ENCODE measurements around the gene CREM.
A peak's percentile ranks its signal among the peaks of the same experiment; 100 is the strongest.

CREM gene

DNA sequence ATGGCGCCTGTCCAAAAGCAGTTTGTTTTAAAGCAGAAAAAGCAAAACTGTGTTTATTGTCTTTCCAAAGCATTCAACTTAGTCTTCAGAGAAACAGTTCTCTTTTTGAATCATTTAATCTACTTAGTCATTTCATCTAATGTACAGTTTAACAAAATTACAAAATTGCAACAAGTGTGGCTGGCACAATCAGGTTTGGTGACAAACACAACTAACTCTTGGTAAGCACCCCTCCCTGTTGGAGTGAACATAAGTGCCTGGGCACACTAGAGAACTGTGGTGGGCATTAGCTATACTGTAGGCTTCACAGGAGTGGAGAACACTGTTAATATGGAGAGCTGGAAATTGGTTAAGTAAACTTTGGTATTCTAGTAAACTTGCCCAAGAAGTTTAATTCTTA is 6.9 kb downstream of the CREM start:
- no peak for DNase-seq

DNA sequence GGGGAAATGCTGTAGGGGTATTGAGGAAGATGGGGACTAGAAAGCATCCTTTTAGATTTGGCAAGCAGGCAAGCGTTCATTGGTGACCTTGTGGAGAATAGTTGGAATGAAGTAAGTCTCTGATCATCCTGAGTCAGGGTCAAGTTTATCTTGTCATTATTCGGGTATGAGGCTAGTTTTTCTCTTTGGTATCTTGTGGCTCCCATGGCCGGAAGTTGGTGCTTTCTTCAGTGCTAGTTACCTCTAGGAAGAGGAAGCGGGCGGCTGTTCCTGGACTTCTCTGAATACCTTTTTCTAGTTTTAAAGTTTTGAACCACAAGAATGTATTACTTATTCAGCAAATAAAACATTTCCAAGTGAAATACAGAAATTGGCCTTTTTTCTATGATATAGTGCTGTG is 9.2 kb downstream of the CREM start:
- no peak for DNase-seq

DNA sequence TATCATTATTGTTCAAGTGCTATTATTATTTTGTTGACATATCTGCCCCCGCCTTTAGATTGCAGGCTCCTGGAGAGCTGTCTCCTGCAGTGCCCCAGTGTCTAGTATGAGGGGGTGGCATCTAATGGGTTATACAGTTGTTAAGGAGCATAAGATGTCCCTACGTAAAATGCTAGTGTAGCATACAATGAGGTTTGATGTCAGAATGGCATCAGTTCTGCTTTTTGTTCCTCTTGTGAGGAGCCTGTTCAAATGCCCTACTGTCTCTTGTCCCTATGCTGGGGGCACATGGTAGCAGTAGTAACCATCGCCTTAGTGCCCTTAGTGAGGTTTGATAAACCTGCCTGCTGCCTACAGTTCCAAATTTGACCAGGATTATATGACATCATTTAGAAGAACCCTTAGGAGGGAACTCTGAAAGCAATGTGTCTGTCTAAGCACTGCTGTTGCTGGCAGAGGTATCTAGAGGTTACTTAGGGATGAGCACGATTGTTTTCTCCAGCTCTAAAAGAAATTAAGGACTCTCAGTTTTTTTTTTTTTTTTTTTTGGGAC is 9.7 kb downstream of the CREM start:
- DNase-seq, result no peak

DNA sequence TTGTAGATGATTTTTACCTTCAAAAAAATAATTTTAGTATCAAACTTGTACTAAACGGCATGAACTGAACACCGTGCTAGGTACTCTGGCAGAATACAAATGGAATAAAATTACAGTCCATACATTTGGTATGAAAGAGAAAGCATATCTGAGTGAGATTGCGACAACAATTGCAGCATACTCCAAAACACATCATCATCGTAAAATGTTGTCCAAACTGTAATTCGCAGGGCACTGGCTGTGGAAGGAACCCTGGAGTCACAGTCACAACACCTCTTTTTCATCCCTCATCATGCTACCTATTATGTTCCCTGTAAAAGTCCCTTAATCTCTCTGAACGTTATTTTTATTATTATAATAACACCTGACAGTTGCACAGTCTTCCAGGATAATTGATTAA is 13.5 kb downstream of the CREM start:
- DNase-seq, result no peak

DNA sequence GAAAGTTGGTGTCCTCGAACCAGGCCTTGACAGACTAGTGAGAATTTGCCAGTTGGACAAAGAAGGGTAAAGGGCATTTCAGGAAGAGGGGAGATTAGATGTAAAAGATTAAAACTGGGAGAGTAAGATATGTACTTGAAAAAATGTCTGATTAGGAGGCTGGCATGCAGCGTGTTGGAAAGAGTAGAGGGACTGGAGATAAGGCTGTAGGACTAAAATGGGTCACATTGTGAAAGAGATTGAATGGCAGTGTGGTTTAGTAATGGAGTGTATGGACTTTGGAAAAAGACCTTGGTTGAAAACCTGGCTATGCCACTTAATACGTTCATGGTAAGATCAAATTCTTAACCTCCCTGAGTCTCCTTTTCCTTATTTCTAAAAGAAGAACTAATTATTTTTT is 14.1 kb downstream of the CREM start:
- DNase-seq, result no peak

DNA sequence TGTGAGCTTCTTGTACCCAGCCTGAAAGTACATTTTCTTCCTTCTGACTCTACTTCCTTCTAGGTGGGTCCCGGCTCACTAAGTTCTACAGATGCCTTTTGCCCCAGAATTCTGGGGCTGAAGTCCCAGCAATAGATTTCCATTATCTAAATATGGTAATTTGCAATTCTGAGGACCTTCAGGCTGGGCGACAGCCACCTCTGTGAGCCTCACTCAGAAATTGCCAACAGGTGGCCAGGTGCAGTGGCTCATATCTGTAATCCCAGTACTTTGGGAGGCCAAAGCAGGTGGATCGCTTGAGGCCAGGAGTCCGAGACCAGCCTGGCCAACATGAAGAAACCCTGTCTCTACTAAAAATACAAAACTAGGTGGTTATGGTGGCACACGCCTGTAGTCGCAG is 23.7 kb downstream of the CREM start:
- DNase-seq, result no peak

DNA sequence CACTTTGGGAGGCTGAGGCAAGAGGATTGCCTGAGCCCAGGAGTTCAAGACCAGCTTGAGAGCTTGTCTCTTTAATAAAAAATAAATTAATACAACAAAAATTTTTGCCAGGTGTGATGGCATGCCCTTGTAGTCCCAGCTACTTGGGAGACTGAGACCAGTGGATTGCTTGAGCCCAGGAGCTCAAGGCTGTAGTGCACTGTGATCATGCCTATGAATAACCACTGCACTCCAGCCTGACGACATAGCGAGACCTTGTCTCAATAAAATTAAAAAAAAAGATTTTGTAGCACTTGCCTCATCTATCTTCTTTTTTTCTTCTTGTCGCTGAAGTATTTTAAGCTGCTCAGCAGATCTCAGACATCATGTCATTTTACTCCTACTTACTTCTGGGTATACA is 26.3 kb downstream of the CREM start:
- no peak for DNase-seq

DNA sequence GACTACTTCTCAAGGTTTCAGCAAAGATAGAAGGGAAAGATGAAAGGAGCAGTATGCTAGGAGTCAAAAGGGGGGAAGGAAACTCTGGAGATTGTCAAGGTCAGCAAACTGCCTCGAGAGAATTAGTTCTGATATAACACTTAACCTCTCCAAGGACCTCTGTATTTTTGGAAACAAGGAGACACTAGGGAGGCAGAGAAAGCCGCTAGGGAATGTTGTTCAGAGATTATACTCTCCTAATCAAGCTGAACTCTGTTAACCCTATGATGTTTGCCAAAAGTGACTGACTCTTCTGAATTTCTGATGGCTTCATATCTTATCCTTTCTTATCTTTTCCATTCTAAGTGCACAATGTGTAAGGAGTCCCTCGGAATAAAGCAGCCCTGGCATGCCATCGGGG is 27.1 kb downstream of the CREM start:
- no peak for DNase-seq

DNA sequence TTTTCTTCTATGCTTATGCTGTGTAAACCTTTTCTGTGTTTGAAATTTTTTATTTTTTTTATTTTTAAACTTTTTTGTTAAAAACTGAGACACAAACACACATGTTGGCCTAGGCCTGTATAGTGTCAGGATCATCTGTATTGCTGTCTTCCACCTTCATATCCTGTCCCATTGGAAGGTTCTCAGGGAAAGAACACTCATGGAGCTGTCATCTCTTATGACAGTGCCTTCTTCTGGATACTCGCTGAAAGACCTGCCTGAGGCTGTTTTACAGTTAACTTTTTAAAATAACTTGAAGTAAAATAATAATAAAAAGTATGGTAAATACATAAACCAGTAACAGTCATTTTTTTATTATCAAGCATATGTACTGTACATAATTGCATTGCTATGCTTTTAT is 34.1 kb downstream of the CREM start:
- DNase-seq, result no peak

DNA sequence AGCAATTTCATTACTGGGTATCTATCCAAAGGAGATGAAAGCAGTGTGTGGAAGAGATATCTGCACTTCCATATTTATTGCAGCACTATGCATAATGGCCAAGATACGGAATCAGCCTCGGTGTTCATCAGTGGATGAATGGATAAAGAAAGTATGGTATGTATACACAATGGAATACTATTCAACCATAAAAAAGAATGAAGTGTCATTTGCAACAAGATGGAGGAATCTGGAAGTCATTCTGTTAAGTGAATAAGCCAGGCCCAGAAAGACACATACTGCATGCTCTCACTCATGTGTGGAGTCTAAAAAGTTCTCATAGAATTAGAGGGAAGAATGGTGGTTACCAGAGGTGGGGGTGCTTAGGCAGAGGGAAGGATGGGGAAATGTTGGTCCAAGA is 35.3 kb downstream of the CREM start:
- no peak for DNase-seq

DNA sequence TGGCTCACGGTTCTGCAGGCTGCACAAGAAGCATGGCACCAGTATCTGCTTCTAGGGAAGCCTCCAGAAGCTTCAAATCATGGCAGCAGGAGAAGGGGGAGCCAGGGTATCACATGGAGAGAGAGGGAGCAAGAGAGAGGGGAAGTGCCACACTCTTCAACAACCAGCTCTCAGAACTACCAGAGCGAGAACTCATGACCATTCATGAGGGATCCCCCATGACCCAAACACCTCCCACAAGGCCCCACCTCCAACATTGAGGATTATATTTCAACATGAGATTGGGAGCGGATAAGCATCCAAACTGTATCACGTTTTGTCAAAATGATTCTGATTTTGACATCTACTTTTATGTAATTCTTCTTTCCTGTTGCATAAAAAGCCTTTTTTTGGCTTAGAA is 38.5 kb downstream of the CREM start:
- no peak for DNase-seq

DNA sequence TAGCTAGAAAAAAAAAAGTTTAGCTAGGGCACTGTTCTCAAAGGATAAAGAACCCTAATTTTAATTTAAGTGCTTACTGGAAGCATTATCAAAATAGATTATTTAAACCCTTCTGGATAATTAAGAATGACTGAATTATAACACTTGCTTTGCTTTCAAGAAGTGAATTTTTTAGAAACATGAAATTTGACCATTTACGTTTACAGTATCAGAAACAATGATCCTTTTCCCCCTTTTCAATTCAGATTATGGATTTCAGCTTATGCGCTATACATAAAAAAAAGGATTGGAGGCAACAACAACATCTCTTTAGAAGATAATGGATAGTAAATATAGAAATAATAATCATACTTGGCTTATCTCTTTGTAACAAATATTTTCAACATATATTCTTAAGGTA is 39.2 kb downstream of the CREM start:
- no peak for DNase-seq

DNA sequence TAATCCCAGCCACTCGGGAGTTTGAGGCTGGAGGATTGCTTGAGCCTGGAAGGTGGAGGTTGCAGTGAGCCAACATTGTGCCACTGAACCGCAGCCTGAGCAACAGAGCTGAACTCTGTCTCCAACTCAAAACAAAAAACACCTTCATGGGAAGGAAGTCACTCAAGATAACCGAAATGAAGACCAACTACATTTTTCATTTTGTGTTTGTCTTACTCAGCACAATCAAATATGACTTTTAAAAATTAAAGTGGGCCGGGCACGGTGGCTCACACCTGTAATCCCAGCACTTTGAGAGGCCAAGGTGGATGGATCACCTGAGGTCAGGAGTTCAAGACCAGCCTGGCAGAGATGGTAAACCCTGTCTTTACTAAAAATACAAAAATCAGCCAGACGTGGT is 40.0 kb downstream of the CREM start:
- DNase-seq, result no peak

DNA sequence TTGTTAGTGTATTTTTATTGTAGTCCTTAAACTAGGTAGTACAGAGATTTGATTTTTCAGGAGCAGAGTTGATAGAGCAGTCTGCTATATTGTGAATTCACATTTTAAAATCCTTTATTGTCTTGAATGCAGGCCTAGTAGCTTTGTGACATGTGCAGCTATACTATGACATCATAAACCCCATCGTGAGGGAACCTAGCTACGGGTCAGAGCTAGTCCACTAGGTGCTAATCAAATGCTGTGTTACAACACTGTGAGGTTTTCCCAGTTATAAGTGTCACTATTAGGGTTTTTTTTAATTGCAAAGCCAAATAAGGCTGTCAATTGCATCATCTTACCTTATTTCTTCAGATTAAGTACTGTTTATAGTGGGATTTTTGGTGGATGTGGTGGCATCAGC is 40.7 kb downstream of the CREM start:
- DNase-seq, result no peak

DNA sequence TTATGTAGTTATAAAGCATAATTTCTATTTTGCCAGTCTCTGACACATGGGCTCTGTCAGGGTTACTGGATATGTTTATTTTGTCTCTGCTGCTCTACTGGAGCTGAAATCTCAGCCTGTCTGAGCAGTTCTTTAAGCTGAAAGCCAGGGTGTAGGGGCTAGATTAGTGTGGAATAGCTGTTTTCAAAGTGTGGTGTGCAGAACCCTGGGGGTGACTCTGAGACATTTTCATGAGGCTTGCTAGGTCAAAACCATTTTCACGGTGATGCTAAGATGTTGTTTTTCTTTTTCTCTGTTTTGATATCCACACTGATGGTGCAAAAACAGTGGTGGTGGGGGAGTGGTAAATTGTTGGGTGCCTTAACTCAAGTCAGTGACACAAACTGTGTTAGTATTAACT is 45.5 kb downstream of the CREM start:
- DNase-seq, result no peak

DNA sequence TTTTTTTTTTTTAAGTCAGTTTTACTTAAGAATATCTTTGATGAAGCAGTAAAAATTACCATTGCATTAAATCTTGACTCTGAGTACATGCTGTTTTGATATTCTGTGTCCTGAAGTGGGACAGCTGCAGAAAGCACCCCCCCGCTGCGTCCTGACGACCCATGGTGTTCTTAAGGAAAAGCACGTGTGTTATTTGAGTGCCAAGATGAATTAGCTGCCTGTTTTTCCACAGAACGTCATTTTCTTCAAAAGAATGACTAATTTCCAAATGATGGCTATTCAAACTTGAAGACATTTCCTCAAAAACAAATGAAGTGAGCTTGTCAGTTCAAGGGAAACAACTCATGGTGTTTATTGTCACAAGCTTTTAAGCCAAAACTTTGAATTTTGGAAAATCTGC is 45.9 kb downstream of the CREM start:
- DNase-seq, result no peak

DNA sequence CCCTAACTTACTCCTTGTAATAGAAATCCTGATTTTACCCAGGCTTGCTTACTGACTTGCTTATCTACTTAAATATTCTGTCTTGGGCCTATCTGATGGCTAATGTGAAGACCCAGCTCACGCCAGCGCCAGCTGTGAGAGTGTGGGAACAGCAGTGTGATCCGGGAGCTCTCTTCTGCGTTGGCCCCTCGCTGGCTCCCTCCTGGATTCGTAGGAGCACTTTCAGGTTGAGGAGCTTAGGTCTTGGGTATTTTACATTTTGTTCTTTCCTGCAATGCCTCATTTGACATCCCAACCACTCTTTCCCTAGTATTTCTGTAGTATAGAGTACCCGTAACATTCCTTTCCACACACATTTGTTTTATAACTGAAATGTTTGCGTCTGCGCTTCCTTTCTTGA is 51.7 kb downstream of the CREM start:
- DNase-seq, result no peak

DNA sequence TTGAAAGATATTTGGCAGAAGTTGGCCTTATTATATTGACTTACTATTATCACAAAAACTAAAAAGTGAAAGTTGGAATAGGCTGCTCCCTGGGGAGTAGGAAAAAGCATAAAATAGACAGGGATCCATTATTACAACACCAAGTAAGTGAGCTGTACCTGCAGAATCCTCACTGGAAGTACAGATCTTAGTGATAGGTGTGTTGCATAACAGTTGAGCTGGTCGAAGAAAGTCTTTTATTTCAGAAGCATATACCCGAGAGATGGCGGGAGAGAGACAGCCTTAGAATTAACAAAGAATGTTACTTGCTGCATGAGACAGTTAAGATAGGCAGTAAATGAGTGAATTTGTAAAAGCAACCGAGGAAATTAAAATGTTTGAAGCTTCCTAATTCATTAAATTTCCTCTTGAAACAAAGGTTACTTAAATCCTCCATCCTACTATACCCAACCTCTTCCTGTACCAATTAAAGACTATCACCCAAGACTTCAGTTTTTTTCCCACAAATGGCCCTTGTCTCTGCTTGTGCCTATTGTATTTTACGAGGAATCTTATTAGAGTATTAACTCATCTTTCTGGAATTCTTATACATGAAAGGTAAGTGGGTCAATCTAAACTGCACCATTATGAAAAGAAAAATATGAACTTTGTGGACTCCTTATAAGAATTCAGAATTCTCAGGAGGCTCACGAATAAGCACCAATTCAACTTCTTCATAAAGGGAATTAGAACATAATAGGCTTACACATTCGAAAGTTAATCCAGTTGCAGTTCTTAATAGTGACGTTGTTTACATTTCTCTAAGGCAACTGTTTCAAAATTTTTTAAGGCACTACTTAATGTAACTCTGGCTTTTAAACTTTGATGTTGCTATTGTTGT is 56.2 kb downstream of the CREM start:
- DNase-seq, result no peak

DNA sequence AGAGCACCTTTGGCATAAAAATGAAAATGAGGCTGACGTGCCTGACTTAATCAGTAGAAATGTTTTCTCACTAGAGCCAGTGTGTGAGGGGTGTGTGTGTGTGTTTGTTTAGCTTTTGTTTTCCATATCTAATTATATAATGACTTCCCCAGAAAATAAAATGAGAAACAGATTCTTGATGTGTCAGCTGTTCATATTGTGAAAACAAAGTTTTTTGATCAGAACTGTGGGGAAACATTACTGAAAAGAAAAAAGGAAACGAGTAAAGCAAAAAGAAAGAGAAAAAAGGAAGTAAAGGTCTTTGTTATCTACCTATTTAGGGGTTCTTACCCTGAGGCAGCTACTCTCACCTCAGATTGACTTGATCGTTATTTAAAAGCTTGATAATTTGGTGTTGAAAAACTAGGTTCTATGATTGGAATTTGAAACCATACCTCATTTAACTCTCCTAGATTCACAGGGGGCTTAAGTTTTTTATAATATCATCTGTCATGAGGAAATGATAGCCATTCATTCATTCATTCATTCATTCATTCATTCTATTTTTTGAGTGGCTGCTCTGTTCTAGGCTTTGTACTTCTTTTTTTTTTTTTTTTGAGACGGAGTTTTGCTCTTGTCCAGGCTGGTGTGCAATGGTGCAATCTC is 58.0 kb downstream of the CREM start:
- no peak for DNase-seq

DNA sequence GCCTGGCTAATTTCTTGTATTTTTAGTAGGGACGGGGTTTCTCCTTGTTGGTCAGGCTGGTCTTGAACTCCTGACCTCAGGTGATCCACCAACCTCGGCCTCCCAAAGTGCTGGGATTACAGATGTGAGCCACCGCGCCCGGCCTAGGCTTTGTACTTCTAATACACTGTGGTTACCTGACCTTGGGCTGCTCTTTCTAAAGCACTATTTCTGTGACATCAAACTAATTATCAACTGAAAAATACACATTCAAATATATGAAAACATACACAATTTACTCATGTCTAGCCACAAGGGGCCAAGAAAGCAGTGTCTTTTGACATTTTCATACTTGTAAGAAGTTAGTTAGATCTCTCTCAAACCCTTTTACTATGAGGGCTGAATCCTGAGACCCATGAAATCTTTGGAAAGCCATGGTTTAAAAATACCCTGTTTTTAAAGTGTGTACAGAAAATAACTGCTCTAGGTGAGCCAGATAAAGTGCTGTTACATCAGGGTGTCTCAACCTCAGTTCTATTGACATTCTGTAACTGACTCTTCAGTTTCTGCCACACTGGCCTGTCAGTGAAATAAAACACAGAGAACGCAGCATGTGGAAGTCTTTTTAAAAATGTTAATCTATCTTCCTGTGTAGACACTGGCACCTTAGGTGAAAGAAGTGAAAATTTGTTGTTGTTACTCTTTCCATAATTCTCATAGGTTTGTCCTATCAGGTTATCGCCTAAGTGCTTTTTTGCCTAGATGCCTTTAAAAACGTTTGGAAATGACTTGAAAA is 58.8 kb downstream of the CREM start:
- no peak for DNase-seq

DNA sequence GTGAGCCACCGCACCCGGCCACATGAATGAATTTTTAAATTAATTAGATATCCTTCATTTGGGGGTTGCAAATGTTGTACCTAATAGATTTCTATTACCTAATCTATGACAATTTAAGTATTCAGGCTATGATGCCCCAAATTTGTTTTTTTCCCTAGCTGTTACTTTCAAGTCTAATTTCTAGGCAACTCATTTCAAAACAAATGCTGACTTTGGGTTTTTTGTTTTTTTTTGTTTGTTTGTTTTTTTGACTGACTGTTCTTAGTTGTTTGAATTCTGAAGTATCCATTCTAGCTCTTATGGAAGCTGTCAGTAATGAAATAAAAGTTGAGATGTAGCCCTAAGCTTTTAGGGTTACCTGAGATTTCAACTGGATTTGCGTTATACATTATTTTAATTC is 62.3 kb downstream of the CREM start:
- DNase-seq, result no peak

DNA sequence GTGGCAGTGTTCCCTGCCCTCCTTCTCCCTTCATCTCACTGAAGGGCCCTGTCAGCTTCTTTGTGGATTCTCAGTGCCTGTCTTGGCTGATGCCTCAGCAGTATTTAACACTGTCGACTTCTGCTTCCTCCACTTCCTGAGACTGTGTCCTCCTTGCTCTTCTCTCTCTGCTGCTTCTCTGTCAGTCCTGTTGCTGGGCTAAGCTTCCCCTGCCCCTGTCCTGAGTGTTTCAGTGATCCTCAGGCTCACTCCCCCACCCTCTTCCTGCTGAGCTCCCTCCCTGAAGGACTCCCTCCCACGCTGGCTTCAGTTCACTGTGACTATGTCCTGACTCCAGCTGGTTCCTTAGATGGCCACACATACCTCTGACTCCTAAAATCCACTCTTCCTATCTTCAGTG is 64.9 kb downstream of the CREM start:
- peak; percentile 26 for DNase-seq

DNA sequence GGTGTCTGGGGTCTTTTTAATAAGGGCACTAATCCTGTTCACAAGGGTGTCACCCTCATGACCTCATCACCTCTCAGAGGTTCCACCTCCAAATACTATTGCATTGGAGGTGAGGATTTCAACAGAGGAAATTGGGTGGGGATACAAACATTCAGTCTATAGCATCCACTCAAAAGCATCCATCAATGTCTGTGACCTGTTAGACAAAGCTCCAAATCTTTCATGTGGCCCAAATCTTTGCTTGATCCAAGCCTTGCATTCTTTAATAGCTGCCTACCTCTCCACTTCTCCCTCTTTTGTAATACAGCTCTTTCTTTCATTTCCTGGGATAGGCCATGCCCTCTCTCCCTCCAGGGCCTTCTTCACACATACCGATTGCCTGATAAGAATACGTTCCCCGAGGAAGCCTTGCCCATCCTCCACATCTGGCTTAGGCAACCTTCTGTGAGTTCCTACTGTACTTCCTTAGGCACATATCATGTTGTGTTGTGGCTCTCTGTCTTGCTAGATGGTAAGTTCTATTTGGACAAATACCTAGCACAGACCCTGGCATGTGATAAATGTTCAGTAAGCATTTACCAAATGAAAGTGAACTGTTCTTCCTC is 66.1 kb downstream of the CREM start:
- no peak for DNase-seq

Data from right kidney (tissue), 1 donor.